Stimulated activated naive CD8-positive, alpha-beta T cell treated with anti-CD3 and anti-CD28 coated beads, Interleukin-15, amount 100 ng/mL, for 72 hours (primary cell): ENCODE data around the gene GCNT3.

Source experiments
- ATAC-seq: fragments of 150-1000 bp; cut with Tn5 transposase; 2 replicates; pipeline ENCODE4 v1.10.0; 2021; ENCODE audit warnings: mild to moderate bottlenecking, moderate library complexity
- DNase-seq, 2 donors: peaks; one replicate each; pipeline ENCODE4 v3.0.0; 2021 to 2022
- H3K27ac Mint-ChIP-seq, 2 donors: one replicate each; pipeline ENCODE4 v1.8.0; 2022; ENCODE audit warnings: mild to moderate bottlenecking in 2 of 2, mixed read lengths in 2 of 2, moderate library complexity in 2 of 2
- H3K27me3 Mint-ChIP-seq: one replicate; pipeline ENCODE4 v1.8.0; 2022; ENCODE audit warnings: mixed read lengths
- H3K4me1 Mint-ChIP-seq: one replicate; pipeline ENCODE4 v1.8.0; 2022; ENCODE audit warnings: mild to moderate bottlenecking, mixed read lengths
- H3K4me3 Mint-ChIP-seq, 2 donors: one replicate each; pipeline ENCODE4 v1.8.0; 2022; ENCODE audit warnings: mild to moderate bottlenecking in 2 of 2, mixed read lengths in 2 of 2, moderate library complexity in 1 of 2
- H3K9me3 Mint-ChIP-seq, 2 donors: one replicate each; pipeline ENCODE4 v1.8.0; 2022; ENCODE audit warnings: mixed read lengths in 2 of 2

The GCNT3 gene

DNA sequence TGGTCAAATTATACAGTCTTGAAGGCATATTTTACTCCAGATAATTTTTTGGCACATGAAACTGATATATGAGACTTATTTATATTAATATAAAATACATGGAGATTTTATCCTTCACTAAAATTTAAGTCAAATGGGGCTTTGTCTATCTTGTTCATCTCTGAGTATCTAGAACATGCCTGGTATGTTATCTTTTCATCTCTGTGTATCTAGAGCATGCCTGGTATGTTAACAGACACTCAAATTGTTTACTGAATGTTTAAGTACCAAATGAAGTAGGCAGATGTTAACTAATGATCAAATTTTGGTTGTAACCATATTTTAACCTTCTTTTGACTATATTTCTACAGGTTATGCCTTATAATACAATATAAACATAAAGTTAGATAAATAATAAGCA is 38.0 kb downstream of the GCNT3 start:
- ATAC-seq (no peak), DNase-seq (no peak)
- no peaks in the 10 kb centered on the region for H3K9me3 Mint-ChIP-seq
- no peak overlapping the region for H3K27ac Mint-ChIP-seq
- no peaks in the 10 kb centered on the region for H3K27me3 Mint-ChIP-seq
- no peaks in the 10 kb centered on the region for H3K4me1 Mint-ChIP-seq
- no peak overlapping the region for H3K4me3 Mint-ChIP-seq

DNA sequence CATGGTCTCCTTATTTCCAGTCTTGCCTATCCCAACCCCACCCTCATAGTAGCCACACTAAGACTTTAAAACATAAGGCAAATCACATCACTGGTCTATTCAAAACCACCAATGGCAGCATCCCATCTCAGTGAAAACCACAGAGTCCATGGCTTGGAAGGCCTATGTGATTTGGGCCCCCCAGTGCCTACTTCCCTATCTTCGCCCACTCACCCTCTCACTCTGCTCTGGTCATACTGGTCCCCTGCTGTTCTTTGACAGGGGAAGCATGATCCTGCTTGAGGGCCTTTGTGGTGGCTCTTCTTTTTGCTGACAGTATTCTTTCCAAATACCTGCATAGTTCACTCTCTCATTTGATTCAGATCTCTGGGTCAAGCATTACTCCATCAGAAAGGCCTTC is 42.5 kb downstream of the GCNT3 start:
- no peak for ATAC-seq
- no peak overlapping the region for H3K27ac Mint-ChIP-seq
- no peak overlapping the region for H3K4me3 Mint-ChIP-seq

DNA sequence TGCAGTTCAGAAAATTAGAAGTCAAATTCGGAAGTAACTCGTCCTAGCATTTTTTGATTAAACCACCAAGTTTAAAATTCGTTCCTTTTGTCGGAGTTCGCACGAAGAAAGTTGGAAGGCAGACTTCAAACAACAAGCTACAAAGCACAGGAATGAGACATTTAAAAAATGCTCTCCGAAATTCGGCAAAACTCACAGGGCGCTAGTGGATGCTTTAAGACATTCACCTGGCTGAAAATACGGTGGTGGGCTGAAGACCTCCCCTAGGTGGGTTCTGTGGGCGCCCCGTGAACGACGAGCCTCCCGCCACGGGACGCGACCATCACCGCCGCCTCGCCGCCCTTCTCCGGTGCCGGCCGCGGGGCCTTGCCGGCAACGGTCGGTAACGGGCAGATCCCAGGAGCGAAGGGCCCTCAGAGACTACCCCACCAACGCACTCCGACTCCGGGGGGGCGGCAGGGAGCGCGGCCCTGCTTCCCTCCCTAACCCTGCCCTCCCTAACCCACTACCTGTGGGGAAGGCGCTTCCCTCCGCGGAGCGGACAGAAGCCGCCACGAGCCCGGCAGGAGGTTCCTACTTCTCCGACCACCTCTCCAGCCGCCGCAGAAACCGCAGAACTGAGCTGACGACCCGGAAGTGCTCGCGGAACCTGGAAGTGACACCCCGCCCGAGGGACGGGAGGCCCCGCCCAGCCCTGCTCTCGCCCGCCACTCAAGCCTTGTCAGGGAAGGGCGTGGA is 45.5 kb downstream of the GCNT3 start, which contains the start of gene GTF2A2:
GTF2A2 (minus strand) TSS at position 619 of the 738 bp plus-strand sequence. CDS start 5,238 bp downstream, outside the sequence.
- no peak within 1 kb of the TSS for H3K4me3 Mint-ChIP-seq
- no peaks in the 10 kb centered on the region for H3K27me3 Mint-ChIP-seq
- H3K9me3 Mint-ChIP-seq: no peaks in the 10 kb centered on the region
- ATAC-seq: peak; percentile 100
- H3K27ac Mint-ChIP-seq: peak within 1 kb of the TSS; percentile 93 to 98
- peak; percentile 90 to 95 for DNase-seq
- H3K4me1 Mint-ChIP-seq: peaks cover 6% of the 10 kb centered on the region

More for the DNA sequence above, 42.5 kb downstream of the GCNT3 start:
- no peaks in the 10 kb centered on the region for H3K9me3 Mint-ChIP-seq
- H3K27me3 Mint-ChIP-seq: no peaks in the 10 kb centered on the region
- DNase-seq: no peak
- peaks cover 6% of the 10 kb centered on the region for H3K4me1 Mint-ChIP-seq

DNA sequence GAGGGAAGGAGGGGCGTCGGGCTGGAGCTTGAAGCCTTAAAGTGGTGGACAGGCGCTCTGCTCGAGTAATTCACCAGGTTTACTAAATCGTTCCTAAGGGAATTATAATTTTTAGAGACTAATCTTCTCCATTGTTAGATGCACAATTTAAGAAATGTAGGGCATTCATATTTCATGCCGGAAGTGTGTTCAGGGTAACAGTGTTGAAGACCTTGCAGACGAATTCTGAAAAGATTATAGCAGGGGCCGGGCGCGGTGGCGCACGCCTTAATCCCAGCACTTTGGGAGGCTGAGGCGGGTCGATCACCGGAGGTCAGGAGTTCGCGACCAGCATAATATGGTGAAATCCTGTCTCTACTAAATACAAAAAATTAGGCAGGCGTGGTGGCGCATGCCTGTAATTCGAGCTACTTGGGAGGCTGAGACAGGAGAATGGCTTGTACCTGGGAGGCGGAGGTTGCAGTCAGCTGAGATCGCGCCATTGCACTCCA is 46.1 kb downstream of the GCNT3 start:
- Mint-ChIP-seq H3K9me3 (no peaks in the 10 kb centered on the region), H3K4me1 (peaks cover 6% of the 10 kb centered on the region), H3K4me3 (no peak overlapping the region), H3K27ac (peak overlapping the region in 1 of 2 donors; percentile 36), H3K27me3 (no peaks in the 10 kb centered on the region)
- no peak for DNase-seq
- ATAC-seq: peak; percentile 26

DNA sequence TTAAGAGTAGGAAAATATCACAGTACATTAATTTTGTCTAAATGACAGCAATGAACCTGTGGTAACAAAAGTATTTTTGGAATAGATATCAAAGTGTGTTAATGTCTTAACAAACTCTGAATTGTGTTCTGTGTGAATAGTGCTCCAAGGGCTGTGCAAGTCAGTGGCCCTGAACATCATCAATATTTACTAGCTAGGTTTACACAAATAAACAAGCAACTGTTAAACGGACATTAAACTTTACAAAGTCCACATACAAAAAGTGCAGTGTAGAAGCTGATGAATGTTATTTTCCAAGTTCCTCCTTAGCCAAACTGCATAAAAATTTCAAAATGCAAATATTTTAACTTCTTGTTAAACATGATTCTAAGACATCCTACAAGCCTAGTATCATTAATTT is 47.8 kb downstream of the GCNT3 start:
- Mint-ChIP-seq H3K4me3 (no peak overlapping the region), H3K27ac (no peak overlapping the region)
- DNase-seq: no peak

DNA sequence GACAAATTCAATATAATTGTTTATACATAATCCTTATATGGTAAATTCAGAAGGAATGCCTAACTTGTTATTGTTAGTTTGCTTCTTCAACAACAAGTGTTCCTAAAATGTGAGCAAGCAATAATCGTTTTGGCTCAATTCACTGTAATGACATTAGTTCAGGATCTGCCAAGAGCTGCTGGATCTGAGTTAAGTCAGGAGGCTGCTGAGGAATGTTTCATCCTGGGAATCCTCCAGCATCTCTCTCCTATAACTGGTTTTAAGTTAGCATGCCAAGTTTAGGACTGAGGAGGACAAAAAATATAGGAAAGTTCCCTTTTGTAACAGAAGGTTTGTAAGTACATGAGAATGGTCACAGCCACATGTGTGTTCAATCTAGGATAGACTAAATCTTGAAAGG is 50.7 kb downstream of the GCNT3 start:
- H3K27me3 Mint-ChIP-seq: no peaks in the 10 kb centered on the region
- H3K9me3 Mint-ChIP-seq: no peaks in the 10 kb centered on the region
- H3K27ac Mint-ChIP-seq: no peak overlapping the region
- H3K4me1 Mint-ChIP-seq: peaks cover 6% of the 10 kb centered on the region
- H3K4me3 Mint-ChIP-seq: no peak overlapping the region
- ATAC-seq (no peak), DNase-seq (no peak)

More for the DNA sequence above, 47.8 kb downstream of the GCNT3 start:
- Mint-ChIP-seq H3K4me1 (peaks cover 6% of the 10 kb centered on the region), H3K27me3 (no peaks in the 10 kb centered on the region), H3K9me3 (no peaks in the 10 kb centered on the region)
- ATAC-seq: no peak

DNA sequence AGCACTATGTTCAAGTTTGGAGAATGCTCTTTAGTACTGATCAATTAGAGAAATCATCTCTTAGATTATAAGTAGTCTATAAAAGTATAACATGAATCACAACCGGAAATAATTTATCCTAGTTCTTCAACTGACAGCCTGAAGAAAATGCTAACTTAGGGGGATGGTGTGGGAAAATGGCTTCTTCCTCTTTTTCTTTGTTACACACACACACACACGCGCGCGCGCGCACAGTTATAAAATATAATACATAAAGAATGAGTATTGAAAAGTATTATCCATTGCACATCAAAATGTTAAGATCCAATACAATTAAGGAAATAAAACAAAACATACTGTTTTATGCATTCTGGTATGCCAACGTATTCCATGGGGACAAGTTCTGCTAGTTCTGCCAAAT is 57.0 kb downstream of the GCNT3 start:
- no peak overlapping the region for H3K27ac Mint-ChIP-seq
- H3K9me3 Mint-ChIP-seq: no peaks in the 10 kb centered on the region
- H3K4me3 Mint-ChIP-seq: no peak overlapping the region
- no peaks in the 10 kb centered on the region for H3K4me1 Mint-ChIP-seq
- no peaks in the 10 kb centered on the region for H3K27me3 Mint-ChIP-seq
- DNase-seq: no peak
- no peak for ATAC-seq
